ENCODE data around the gene PEX11A.

PEX11A gene, protein sequence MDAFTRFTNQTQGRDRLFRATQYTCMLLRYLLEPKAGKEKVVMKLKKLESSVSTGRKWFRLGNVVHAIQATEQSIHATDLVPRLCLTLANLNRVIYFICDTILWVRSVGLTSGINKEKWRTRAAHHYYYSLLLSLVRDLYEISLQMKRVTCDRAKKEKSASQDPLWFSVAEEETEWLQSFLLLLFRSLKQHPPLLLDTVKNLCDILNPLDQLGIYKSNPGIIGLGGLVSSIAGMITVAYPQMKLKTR

DNA sequence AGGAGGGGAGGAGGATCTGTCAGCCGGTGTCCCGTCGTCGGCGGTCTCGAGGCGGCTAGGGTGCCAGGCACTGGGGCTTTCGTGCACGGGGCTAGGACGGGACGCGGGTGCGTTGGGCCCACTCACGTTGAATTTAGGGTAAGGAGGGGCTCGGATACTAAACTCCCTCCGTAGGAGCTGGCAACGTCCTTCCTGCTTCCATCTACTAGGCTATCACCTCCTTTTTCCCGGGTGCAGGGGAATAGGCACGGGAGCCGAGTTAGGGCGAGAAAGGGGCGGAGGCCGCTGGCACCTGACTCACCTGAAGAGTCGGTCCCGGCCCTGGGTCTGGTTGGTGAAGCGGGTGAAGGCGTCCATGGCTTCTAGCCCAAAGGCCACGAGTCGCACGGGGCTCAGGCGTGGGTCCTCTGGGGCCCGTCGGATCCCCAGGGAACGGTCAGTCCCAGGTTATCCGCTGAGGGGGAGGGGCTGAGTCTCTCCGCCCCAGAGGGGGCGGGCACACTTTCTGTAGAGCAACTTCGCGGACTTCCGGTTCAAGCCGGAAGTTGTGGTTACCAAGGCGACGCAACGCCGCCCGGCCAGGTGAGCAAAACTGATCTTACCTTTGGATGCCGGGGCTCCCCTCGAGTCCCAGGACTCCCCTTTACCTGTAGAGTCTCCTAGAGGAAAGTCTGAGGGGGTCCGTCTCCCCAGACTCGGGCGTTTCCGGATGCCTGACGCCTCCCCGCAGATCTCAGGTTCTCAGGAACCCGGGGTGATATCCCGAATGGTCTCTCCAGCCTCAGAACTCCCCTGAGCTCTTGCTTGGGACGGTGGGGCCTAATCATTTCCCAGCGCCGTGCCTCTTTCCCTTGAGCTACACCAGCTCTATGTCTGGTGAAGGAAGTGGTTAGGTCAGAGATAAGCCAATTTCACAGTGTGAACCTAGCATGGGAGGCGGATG, at the start of gene PEX11A, which contains the start of gene WDR93:
PEX11A (minus strand) TSS at position 479 of the 943 bp plus-strand sequence; CDS start at position 357, 122 bp downstream.
WDR93 (plus strand) TSS at position 536 of the 943 bp plus-strand sequence. CDS start 10,936 bp downstream, outside the sequence.
- peak; percentile 72 for DNase-seq (ENCODE audit: low read depth)
- TF ChIP-seq, protein P1, sequence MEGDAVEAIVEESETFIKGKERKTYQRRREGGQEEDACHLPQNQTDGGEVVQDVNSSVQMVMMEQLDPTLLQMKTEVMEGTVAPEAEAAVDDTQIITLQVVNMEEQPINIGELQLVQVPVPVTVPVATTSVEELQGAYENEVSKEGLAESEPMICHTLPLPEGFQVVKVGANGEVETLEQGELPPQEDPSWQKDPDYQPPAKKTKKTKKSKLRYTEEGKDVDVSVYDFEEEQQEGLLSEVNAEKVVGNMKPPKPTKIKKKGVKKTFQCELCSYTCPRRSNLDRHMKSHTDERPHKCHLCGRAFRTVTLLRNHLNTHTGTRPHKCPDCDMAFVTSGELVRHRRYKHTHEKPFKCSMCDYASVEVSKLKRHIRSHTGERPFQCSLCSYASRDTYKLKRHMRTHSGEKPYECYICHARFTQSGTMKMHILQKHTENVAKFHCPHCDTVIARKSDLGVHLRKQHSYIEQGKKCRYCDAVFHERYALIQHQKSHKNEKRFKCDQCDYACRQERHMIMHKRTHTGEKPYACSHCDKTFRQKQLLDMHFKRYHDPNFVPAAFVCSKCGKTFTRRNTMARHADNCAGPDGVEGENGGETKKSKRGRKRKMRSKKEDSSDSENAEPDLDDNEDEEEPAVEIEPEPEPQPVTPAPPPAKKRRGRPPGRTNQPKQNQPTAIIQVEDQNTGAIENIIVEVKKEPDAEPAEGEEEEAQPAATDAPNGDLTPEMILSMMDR (IDR thresholded peaks at IDR 0.05; ENCODE audit: low read length, missing control alignments) = no peak
- peak within 1 kb of the TSS; percentile 94 for H3K4me3 ChIP-seq (replicated peaks; ENCODE audit: low read depth, low read length)

DNA sequence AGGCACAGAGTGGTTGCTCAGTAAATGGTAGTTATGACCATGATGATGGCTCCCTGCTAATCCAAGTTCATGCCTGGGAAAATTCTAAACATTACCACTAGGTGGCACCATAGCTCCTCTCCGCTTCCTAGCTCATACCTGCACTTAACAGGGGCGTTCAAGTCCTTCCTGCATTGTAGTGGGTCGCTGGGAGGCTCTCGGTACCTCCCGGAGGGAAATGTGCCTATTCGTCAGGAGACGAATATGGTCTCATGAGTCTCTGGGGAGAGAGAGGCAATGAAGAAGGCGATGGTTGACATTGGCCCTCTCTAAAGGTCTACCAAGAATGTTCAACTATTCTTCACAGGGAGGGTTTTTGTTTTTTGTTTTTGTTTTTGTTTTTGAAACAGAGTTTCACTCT, 49.6 kb upstream of the PEX11A start:
- DNase-seq (ENCODE audit: low read depth) = peak; percentile 85
- no peak overlapping the region for H3K4me3 ChIP-seq (replicated peaks; ENCODE audit: low read depth, low read length)

DNA sequence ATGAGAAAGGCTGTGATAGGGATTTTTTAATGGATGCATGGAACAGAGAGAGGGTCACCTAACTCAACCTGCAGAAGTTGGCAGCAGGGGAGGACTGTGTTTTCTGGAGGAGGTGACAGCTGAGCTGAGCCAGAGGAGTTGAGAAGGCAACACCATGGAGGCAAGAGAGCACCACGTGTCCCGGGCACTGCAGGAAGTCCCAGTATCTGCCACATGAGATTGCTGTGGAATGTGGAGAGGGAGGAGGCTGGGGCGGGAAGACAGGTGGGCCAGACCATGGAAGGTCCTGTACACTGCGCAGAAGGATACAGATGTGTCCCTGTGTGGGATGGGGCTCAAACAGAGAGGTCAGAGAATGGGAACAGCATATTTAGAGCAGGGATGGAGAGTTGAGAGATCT, 45.2 kb upstream of the PEX11A start:
- no peak overlapping the region for H3K4me3 ChIP-seq (replicated peaks; ENCODE audit: low read depth, low read length)
- TF ChIP-seq, protein P1 (IDR thresholded peaks at IDR 0.05; ENCODE audit: low read length, missing control alignments) = no peak
- no peak for DNase-seq (ENCODE audit: low read depth)

More for the DNA sequence above, 49.6 kb upstream of the PEX11A start:
- TF ChIP-seq, protein P1 (IDR thresholded peaks at IDR 0.05; ENCODE audit: low read length, missing control alignments) = peak; percentile 87

DNA sequence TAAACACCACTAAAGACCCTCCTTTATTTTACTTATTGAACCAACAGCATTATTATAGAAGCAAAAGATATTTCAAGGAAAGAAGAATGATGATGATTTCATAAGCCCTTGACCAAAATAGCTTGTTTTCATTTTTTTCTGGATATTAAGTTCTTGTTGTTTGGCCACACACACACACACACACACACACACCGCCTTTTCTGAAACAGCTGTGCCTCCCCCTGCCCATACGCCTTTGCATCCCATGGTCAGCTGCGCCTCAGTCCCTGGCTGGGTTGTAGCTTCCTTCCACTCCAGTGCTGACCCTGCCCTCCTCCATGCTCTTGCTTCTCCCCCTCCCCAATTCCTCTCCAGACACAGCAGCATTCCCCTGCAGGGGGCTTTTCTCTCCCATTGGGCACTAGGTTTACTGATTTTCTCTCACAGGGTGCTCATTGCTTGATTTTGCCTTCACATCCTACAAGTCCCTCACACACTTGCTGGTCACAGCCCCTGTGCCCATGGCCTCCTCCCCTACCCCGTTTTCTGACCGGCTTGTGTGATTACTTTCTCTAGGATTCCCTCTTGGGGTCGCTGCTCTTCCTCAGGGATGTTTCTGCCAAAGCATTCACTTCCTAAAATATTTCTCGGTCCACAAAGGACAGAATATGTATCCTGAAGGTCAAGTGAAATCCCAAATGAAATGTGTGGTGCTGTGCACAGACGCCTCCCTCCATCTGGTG, 42.1 kb upstream of the PEX11A start:
- TF ChIP-seq, protein P1 (IDR thresholded peaks at IDR 0.05; ENCODE audit: low read length, missing control alignments) = no peak
- H3K4me3 ChIP-seq (replicated peaks; ENCODE audit: low read depth, low read length) = no peak overlapping the region
- no peak for DNase-seq (ENCODE audit: low read depth)

DNA sequence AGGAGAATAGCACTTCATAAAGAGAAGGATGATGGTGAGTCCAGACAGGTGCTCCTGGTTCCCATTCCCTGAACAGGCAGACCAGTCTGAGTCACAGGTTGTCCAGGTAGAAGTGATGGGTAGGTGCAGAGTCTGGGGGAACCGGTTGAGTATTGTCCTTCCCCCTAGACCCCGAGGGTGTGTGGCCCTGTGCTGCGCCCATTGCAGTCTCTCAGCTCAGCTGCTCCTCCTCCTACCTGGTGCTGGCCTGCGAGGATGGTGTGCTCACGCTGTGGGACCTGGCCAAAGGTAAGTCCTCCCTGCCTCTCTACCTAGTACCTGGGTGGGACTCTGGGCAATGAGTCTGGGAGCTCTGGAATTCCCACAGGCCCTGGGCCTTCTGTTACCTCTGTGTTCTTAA, 40.7 kb upstream of the PEX11A start:
- TF ChIP-seq, protein P1 (IDR thresholded peaks at IDR 0.05; ENCODE audit: low read length, missing control alignments) = no peak
- DNase-seq (ENCODE audit: low read depth) = no peak
- H3K4me3 ChIP-seq (replicated peaks; ENCODE audit: low read depth, low read length) = no peak overlapping the region

DNA sequence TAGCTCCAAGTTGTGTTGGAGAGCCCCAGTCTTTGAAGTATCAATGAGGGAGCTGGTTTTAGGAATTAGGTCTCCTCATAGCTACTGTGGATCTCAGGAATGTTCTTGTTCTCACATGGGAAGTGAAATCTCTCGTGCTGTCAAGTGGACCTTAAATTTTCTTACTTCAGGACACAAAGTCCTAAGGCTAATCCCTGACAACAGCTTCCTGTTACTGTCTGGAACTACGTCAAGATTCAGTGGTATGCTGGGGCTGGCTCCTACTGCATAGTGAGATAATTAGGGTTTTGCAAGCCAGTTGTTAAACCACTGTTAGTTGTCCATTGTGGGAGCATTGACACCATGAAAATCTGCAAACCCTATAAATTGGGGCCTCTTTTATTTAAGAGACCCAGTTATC, 37.7 kb upstream of the PEX11A start:
- H3K4me3 ChIP-seq (replicated peaks; ENCODE audit: low read depth, low read length) = no peak overlapping the region
- peak; percentile 93 for DNase-seq (ENCODE audit: low read depth)
- TF ChIP-seq, protein P1 (IDR thresholded peaks at IDR 0.05; ENCODE audit: low read length, missing control alignments) = no peak
